GM18867 (cell line): ENCODE measurements around the gene UTF1.
"Not testable (repeated sequence)": the region's sequence is repeated elsewhere in the genome, so short reads cannot be mapped to it uniquely, and the experiment has no call there.

Source experiments
- ATAC-seq: cut with Tn5 transposase; IDR thresholded peaks from one replicate; pipeline ENCODE4 v1.9.1; 2021; ENCODE audit warnings: mild to moderate bottlenecking, moderate library complexity; ENCODE audit not compliant: unreplicated experiment

Gene UTF1

DNA sequence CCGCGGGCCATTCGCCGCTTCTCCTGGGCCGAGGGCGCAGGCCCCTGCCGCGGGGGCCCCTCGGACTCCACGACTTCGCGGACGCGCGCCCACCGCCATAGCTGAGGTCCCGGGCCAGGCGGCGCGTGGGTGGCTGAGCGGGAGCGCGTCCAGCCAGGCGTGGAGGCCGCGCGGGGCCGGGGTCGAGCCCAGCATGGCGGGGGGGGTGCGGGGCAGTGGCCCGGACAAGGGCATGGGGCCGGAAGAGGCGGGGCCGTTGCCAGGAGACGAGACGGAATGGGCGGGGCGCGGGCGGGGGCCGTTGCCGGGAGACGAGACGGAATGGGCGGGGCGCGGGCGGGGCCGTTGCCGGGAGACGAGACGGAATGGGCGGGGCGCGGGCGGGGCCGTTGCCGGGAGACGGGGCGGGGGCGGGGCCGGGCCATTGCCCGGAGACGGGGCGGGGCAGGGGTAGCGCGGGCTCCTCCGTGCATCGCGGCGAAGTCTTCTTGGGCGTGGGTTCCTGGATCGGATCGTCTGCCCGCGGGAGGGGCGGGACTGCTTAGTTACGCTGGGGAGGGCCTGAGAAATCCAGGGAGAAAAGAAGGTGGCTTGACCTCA is 31.8 kb downstream of the UTF1 start:
- peak; percentile 75 for ATAC-seq

DNA sequence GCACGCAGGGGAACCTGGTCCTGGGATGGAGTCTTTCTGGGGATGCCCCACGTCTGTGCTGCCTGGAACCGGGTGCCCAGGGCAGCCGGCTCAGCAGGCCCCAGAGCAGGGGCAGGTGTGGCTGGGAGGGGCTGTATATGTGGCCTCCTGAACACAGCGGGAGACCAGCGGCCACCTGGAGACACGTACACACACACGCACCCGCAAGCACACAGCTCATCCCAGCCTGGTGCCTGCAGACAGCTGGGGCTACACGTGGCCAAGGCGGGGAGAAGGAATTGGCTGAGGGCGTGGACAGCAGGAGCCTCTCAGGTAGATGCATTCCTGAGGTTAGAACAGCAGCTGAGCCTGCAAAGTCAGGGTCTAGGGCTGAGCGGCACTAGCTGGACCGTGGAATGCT is 32.7 kb downstream of the UTF1 start:
- ATAC-seq, result no peak

DNA sequence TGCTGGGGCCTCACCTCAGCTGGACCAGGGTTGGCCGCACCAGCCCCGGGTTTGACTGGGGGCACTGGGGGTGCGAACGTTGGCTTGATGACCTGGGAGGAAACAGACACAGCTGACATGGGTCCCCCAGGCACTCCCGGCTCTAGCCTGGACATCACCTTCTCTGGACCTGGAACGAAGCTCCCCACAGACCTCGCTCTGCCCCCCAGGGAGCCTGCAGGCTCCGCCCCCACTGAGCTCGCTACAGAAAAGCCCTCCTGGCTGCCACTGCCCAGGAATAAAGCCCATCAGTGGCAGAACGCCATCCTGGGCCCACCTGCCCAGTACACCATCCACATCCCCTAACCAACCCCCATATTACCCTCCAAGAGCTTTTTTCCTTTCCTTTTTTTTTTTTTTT is 33.7 kb downstream of the UTF1 start:
- ATAC-seq, result no peak

DNA sequence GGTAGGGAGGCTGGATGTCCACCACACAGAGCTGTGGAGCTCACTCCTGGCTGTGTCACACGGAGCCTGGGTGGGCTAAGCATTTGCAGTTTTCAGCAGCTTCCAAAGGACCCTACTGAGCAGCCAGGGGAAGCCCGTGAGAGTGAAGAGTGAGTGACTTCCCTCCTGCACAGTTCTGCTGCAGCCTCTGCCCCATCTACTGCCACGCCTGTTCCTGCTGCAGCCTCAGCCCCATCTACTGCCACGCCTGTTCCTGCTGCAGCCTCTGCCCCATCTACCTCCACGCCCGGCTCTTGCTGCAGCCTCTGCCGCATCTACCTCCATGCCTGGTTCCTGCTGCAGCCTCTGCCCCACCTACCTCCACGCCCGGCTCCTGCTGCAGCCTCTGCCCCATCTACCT is 34.4 kb downstream of the UTF1 start:
- ATAC-seq, result no peak

DNA sequence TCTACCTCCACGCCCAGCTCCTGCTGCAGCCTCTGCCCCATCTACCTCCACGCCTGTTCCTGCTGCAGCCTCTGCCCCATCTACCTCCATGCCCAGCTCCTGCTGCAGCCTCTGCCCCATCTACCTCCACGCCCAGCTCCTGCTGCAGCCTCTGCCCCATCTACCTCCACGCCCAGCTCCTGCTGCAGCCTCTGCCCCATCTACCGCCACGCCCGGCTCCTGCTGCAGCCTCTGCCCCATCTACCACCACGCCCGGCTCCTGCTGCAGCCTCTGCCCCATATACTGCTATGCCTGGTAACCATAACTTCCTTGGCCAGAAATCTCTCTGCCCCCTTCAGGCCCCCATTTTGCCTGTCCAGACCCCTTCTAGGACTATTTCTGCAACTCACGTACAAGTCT is 35.0 kb downstream of the UTF1 start:
- not testable (repeated sequence) for ATAC-seq

DNA sequence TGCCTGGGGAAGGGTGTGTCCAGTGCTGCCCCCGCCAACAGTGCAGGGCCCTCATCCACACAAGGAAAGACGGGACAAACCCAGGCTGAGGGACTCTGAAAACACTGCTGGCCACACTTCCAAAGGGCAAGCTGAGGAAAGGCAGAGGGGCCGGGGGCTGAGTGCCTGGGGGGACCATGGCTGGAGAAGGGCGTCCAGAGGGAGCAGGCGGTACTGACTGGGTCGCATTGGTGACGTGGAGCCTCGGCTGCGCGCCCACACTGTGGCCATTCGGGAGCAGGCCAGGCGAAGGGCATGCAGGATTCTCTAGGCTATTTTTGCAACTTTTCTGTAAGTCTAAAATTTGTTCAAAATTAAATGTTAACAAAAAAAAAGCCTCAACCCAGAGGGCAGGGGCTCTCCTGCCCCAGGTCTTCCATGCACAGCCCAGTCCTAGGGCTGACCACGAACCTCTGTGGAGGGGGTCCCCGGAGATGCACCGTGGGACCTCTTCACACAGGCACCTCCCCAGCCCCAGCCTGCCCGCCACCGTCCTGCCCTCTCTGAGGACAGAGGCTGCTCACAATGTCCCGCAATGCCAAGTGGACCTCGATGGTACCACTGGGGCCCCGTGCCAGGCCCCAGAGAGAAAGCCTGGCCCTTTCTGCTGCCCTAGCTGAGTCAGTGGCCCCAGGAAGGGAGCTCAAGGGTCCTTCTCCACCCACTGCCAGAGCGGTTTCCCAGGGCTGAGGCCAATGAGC is 36.2 kb downstream of the UTF1 start:
- no peak for ATAC-seq

DNA sequence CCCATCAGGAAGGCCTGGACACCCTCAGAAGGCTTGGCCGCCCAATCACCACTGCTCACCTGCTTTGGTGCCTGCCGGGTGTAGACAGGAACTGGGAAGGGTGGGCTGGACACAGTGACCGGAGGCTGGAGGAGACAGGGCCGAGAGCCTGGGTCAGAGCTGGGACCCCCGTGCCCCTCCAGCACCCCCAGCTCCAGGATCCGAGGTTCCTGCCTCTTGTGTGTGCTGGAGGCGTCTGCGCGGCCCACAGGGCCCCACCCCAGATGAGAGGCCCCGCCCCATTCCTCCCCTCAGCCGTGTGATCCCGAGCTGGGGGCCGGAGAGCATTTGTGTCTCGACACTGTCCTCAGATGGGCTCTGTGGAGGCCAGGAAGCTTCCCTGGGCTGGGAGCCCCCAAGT is 37.3 kb downstream of the UTF1 start:
- ATAC-seq, result no peak

DNA sequence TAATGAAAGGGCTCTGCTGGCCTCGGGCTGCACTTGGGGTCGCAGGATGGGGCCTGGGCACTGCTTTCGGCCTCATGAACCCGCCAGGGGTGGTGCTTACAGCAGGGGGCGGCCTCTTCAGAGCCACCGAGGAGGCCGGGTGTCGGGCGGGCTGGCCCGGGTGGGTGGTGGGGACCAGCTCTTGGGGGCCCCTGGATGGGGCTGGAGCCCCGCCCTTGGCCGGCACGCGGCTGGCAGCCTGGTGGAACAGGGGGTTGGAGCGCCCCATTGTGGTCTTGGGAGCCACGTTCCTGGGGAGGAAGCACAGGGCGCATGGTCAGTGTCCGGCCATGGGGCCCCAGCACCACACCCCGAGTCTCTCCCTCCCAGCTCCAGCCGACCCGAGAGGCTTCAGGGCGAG is 37.8 kb downstream of the UTF1 start:
- ATAC-seq, result no peak

DNA sequence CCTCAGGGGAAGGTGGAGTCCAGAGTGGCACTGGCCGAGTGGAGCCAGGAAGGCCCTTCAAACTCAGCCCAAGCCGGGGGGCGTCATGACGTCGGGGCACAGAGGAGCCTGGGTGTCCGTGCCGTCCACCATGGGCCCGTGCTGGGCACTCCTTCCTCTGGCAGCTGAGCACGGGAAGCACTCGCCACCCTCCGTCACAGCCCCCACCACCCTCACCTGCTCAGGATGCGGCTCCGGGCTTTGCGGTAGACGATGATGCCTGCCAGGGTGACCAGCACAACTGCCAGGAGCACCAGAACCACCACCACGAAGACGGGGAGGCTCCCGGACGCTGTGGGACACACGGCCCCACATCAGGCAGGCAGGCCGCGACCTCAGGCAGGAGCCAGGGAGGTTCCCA is 38.5 kb downstream of the UTF1 start:
- ATAC-seq, result no peak

DNA sequence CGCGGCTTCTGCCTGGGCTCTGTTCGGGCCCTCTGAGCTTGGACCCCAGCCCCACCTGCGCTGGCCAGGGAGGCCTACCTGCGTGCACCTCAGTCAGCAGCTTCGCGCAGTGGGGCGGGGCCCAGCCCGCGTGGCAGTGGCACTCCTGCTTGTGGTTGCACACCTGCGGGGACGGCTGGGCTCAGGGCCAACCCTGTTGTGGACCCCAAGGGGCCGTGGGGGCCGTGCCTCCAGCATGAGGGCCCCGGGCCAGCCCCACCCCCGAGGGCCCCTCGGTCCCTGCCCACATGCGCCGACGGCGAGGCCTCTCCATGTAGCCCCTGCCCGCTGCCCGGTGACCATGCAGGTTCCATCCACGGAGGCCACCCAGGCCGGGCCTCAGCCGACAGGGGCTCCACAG is 39.4 kb downstream of the UTF1 start:
- no peak for ATAC-seq

DNA sequence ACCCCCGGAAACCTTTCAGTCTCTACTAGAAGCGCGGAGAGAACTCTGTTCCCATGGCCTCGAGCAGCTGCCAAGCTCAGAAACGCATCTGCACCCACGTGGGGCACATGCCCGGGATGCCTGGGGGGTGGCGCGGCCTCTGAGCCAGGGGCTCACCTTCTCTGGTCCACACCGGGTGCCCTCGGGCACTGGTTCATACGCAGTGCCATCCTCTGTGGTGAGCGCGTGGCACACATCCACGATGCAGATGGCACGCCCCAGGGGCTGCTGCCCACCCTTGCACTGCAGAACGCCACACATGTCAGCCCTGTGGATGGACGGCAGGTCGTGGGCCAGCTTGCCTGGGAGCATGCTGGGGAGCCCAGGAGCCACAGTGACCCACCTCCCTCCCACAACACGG is 40.2 kb downstream of the UTF1 start:
- no peak for ATAC-seq

DNA sequence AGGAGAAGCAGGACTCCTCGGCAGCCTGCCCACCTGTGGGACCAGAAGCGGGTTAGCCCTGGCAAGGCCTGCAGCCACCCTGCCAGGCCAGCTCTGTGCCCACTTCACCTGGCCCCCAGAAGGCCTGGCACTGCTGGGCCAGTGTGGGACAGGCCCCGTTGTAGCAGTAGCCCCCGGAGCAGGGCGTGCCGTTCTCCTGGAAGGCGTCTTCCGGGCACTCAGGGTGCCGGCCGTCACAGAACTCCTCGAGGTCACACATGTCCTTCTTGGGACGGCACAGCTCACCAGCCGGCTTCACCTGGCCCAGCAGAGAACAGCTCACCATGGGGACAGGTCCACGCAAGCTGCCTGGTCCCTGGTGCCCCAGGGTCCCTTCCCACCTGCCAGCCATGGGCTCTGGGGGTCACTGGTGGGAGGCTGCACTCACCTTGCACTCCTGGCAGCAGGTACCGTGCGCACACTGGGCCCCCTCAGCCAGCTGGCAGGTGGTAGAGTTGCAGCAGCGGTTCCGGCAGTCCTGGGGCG is 40.8 kb downstream of the UTF1 start:
- ATAC-seq, result no peak

DNA sequence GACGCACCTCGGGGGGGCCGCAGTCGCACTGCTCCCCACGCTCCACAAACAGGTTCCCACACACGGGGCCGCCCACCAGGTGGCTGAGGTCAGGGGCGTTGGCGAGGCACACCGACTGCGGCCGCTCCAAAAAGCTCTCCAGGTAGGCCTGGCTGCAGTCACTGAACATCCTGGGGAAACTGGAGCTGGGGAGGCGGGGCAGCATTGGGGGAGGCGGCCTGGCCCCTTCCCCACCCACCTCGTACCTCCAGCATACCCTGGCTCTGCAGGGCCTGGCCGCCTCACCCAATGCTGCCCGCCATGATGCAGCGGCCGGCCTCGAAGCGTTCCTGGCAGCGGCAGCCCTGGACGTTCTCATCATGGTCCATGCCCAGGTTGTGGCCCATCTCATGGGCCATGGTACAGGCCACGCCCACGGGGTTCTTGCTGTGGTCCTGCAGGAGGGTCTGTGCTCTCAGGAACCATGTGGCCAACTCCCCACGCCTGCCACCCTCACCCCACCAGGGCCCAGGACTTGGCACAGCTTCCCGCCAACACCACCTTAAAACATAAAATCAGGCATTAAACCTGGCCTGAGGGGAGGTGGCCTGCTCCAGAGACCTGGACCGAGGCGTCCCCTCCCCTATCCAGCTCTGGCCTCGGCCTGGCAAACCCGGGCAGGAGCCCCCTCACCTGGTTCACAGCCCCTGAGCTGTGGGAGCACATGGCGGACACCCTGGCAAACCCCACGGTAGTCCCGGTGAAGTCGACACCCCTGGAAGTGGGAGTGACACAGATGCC is 41.7 kb downstream of the UTF1 start:
- no peak for ATAC-seq

DNA sequence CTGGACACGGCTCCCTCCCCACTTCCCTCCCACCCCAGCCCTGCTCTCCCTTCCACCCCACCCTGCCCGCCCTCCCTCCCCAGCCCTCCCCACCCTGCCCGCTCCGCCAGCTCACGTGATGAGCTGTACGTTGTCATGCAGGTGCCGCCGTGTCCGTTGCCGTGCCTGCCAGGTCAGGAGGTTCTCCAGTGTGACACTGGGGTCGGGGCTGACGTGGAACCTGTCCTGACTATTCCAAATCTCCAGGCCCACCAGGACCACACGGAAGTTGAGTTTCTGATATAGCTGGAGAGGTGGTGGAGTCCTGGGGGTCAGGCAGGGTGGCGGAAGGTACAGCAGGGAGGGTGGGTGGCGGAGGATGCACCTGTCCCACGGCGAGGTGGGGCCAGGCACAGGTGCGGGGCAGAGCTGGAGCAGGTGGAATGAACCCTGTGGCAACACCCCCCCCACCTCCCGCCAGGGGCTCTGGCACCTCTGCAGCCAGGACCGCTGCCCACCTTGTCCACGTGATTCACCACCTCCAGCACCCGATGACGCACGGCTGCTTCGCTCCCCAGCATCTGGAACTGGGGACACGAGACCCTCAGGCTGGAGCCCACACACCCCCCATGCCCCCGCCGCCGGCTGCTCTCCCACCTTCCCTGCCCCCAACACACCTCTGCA is 42.4 kb downstream of the UTF1 start:
- ATAC-seq, result no peak

DNA sequence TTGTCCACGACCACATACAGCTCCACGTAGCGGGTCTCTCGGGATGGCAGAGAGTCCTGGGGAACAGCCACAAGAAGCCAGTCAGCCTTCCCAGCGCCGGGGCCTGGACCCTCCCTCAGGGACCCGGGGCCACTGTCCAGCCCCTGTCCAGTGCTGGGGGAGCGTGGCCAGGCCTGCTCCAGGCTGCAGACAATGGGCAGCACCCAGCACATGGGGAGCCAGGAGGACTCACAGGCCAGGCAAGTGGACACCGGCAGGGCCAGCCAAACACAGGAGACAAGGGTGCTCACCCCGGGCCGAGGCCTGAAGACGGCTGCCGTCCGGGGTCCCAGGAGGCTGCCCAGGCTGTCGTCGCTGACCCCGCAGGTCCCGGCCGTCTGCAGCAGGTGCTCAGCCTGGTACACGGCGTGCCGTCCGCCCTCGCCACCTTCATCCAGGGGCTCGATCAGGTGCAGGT is 43.0 kb downstream of the UTF1 start:
- ATAC-seq, result no peak

DNA sequence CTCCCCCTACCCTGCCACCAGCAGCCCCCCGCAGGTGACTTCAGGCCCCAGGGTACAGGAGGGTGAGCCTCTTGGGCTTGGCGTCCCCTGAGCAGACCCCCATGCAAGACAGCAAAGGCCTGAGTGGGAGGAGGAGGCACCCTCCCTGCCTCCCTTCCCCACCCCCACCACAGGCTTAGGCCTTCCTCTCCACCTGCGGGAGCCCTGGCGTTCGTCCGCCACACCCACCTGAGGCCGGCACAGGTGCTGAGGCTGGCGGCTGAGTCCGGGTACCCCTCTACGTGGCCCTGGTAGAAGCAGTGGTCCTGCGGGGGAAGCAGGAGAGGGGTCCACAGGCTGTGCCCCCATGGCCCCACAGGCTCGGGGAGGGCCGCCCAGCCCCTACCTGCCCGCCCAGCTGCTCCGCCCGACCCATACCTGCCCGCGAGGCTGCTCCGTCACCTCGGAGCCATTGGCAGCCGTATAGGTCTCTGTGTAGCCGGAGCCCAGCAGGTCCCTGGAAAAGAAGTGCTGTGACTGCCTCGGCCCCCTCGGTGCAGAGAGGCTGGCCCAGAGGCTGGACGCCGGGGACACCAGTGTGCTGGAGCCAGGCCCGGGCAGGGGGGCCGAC is 43.6 kb downstream of the UTF1 start:
- ATAC-seq, result no peak

DNA sequence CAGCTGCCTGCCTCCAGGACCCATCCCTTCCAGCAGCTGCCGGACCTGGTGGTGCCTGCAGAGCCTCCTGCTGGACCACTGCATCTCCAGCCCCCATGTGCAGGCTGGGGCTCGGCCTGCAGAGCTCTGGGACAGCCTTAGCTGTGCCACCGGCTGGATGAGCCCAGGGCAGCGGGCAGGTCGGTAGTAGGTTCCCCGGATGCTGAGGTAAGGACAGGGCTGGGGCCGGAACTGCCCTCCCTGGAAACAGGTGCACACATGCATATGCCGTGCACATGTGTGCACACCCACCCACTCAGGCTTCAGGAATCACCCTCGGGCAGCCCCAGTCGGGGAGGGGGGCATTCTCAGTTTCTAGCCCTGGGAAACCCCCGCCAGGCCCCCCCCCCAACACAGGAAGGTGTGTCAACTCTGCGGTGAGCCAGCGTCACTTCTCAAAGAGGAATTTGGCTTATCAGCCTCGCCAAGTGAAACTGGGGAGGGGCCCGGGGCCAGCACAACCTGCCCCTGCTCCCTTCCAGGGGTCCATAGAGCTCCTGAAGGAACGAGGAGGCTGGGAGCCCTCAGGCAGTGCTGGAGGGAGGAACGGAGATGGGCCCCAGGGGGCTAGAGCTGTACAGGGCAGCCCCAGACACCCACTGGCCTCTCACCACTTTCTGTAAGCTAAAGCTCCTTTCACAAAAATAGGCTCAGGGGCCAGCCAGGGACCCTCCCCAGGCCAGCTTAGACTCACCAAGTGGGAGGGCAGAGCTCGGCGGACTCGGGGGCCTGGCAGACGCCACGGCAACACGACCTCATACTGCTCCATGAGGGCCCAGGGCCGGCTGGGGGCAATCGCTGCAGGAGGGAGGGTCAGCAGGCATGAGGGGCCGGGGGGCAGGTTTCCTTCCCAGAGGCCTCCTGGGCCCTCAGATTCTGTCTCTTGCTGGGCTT is 45.0 kb downstream of the UTF1 start:
- ATAC-seq, result peak; percentile 50

DNA sequence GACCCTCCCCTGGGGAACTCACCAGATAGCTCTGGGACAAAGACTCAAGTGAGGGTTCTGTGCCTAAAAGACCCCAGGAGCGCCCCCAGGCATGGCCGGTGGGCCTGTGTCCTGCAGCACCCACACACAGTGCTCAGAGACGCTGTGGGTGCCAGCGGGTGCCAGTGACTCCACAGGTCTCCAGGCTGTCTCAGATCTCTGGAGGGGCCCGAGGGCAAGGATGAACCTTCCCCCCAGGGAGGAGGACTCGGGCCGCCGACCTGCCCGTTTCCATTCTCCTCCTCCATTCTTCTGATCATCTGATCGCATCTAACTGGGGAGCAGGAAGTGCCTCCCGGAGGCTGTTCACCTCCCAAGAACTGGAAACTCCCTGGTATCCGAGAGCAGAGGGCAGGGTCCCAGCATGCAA is 45.7 kb downstream of the UTF1 start:
- ATAC-seq, result peak; percentile 33

DNA sequence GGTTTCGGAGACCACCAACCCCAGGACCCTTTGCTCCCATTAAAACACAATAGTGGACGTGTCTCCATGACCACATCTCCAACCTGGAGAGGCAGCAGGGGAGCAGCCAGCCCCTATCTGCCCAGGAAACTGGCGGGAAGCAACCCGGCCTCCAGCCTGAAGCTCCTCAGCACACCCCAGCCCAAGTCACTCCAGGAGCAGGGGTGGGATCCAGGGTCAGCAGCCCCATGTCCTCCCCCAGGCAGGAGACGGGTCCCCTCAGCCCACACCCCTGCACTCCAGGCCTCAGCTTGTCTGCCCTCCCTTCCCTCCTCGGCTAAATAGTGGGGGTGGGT is 46.0 kb downstream of the UTF1 start:
- no peak for ATAC-seq
